GM19239 (cell line): ENCODE data around the gene AIG1.
A peak's percentile ranks its signal among the peaks of the same experiment; 100 is the strongest.
"Not testable (repeated sequence)": the region's sequence is repeated elsewhere in the genome, so short reads cannot be mapped to it uniquely, and the experiment has no call there.

Experiments used
- DNase-seq: peaks from one replicate; pipeline ENCODE4 v3.0.0; 2011; ENCODE audit warnings: low spot score; ENCODE audit not compliant: insufficient read length
- FAIRE-seq: peaks from 2 replicates; lab custom pipeline; 2011; peaks lifted over from hg19 to GRCh38; lab: Jason Lieb, UNC

AIG1 gene

DNA sequence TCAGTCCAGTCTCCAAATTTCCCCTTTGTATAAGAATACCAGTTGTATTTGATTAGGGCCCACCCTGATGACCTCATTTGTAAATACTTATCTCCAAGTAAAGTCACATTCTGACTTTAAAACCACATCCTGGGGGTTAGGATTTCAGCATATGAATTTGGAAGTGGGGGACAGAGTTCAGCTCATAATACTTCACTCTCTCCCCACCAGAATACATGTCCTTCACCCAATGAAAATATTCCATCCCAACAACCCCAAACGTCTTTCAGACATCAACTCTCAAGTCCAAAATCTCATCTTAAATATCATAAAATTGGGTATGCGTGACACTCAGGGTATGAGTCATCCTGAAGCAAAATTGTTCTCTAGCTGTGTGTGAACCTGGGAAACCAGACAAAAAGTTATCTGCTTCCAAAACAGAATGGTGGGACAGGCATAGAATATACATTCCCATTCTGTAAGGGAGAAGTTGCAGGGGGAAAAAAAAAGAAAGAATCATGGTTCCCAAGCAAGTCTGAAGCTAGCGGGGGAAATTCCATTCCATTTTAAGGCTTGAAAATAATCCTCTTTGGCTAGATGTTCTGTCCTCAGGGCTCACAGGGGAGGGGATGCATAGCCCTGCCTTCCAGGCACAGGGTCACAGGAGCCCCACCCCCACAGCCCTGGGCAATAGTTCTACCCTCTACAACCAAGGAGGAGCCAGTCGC lies 275.9 kb downstream of the AIG1 start:
- DNase-seq = no peak
- FAIRE-seq = no peak

DNA sequence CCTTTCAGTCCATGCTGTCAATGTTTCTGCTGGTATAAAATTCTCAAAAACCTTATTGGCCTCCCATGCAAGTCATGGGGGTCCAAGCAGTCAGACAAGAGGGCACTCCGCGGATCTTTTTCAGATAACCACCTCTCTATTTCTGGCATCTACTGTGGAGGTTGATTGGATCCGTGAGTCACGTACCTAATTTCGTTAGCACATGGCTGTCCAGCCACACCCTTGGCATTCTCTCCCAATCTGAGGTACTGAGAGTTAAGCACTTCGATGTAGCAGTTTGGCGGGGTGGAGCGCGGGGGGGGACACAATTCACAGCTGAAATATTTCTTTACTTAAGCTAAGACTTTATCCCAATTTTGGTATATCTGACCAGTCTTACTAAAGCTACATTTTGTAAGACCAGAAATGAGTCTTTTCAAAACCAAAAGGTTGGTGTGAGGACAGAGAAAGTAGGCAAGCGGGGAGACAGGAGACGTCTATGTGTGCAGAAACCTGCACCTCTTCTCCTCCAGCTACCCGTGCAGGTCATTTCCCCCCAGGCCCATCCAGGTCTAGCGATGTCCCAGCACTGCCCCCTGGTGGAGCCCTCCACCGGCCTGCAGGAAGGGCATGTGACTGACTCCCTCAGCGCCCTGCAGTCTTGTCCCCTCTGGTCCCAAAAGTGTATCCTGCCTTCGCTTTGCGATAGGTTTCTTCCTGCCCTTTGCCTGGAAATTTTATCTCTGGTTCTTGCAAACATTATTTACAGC lies 276.7 kb downstream of the AIG1 start:
- DNase-seq (no peak), FAIRE-seq (no peak)

DNA sequence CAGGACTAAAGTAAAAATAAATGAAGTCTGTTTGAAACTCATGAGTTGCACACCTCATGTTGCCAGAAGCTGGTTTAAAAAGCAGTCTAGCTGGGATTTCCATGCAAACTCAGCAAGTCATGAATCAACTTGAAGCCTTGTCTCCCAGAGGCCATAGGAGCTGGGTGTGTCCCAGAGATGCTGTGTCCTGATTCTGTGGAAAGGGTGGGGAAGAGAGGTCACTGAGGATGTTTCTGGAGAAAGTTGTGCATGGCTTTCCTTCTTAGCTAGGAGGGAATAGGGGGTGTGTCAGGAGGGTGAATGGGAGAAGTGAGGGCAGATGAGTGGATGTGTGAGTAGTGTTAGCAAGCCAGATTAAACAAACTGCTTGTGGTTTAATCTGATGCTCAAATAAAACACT lies 278.5 kb downstream of the AIG1 start:
- no peak for FAIRE-seq
- DNase-seq = no peak

DNA sequence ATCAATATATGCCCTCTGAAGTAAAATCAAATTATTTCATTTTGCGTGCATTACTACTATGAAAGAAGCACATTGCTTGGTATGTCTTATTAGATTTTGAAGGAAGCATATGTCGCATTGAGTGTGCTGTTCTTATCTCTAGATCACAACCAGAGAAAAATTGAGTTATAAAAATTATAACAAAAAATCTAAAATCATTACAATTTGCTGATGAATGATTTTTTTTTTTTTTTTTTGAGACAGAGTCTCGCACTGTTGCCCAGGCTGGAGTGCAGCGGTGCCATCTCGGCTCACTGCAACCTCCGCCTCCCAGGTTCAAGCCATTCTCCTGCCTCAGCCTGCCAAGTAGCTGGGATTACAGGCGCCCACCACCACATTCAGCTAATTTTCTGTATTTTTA lies 284.8 kb downstream of the AIG1 start:
- not testable (repeated sequence) for FAIRE-seq

DNA sequence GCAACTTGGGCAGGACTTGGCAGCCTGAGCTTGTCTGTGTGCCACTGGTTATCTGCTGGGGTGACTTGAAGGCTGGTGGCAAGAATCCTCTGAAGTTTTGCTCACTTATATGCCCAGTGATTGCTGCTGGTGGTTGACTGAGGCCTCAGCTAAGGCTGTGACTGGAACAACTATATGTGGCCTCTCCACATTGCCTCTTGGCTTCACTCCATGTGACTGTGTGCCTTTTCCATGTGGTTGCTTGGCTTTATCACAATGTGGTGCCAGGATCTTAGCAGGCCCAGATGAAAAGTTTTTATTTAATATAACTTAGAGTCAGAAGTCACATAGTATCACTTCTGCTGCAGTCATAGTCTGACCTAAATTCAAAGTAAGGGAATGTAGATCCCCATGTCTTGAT lies 285.3 kb downstream of the AIG1 start:
- DNase-seq (no peak), FAIRE-seq (no peak)

More for the DNA sequence above, 284.8 kb downstream of the AIG1 start:
- DNase-seq = not testable (repeated sequence)

DNA sequence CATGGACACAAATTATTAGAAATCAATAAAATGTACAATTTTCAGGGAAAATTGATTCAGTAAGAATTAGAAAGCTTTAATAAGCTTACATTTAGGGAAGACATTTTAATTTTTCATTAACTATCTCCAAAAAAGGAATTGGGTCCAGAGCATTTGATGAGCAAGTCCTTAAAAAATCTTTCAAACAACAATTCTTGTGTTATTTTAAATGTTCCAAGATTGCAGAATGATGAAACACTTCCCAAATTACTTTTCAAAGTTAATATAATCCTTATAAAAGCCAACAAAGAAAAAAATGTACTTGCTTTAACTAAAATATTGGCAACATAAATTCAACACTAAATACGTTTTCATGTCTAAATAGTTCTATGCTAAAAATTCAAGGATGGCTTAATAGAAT lies 287.8 kb downstream of the AIG1 start:
- no peak for DNase-seq
- FAIRE-seq = no peak

DNA sequence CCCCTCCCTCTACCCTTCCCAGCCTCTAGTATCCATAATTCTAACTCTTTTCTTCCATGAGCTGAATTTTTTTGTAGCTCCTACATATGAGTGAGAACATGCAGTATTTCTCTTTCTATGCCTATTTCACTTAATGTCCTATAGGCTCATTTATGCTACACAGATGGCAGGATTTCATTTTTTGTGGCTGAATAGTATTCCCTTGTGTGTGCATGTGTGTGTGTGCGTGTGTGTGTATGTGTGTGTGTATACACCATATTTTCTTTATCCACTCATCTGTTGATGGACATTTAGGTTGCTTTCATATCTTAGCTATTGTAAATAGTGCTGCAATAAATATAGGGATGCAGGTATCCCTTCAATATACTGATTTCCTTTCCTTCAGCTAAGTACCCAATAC lies 288.8 kb downstream of the AIG1 start:
- no peak for DNase-seq
- FAIRE-seq = no peak

DNA sequence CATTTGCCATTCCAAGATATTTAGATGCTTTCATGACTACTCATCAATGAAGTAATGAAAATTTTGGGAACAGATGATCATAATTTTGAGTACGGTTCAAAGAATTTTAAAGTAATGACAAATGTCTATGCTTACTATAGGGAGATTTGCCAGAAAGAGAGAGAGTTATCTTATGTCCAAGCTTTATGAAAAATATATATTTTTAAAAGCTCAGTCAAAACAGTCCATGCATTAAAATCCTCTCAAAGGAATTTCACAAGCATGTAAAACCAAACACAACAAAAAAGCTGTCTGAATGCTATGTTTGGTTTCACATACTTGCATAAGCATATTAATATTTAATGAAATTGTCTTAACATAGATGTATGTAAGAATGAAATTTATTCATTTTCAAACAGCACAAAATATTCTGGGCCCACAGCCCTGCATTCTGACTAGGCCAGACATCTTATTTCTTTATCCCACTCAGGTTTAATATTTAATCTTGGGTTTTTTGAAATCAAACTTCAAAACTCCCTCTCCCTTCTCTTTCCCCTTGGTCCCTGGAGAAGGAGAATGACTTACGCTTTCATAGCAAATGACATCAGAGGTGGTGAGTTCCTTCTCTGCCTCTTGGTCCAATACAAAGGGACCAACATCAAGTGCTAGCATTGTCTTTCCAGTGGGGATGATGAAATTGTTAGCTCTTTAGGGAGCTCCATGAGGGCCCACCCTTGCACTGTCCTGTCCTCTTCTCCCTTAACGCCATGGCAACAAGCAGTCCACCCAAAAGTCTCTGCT lies 295.6 kb downstream of the AIG1 start:
- no peak for DNase-seq
- FAIRE-seq = no peak

DNA sequence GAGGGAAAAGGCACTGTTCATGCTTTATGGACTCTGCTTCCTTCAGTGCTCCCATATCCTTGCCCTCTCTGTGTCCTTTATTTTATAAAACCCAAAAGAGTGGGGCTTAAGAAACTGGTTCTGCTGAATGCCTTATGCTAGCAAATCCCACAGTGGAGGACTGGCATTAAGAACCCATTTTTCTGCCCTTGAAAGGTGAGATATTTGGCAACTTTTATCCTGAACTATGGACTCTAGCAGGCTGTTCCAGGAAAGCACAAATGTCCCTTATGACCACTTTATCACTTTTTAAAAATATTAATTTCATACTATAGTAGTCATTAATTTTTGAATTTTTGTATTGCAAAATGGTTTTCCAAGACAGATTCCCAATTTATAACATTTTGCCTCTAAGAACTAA lies 296.5 kb downstream of the AIG1 start:
- DNase-seq = no peak

DNA sequence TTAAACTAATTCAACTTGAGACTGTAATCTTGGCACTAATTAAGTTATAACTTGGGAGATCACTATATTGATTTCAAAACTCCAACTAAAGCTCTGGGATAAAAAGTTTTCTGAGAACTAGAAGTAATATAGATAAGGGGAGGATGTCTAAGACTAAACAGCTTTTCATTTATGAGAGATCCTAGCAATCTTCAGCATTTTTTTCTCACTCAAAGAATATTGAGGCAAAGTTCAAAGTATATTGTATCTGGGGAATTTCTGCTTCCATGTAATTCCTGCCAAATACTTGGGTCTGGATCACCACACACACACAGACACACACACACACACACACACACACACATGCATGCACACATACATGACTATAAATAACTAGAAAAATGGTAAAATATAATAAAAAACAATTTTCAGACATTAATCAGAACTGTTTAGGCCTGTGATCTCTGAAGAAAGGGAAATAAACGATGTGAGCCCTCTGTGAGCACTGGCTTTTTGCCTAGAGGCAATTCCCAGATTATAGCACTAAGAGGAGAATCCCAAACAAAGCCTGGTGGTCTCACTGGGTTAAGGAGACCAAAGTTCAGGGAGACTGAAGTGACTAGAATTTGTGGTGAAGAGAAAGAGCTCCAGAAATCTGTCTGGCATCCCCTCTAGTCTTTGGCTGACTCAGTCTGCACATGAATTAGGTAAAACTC lies 297.0 kb downstream of the AIG1 start:
- FAIRE-seq (no peak), DNase-seq (no peak)

More for the DNA sequence above, 296.5 kb downstream of the AIG1 start:
- no peak for FAIRE-seq

DNA sequence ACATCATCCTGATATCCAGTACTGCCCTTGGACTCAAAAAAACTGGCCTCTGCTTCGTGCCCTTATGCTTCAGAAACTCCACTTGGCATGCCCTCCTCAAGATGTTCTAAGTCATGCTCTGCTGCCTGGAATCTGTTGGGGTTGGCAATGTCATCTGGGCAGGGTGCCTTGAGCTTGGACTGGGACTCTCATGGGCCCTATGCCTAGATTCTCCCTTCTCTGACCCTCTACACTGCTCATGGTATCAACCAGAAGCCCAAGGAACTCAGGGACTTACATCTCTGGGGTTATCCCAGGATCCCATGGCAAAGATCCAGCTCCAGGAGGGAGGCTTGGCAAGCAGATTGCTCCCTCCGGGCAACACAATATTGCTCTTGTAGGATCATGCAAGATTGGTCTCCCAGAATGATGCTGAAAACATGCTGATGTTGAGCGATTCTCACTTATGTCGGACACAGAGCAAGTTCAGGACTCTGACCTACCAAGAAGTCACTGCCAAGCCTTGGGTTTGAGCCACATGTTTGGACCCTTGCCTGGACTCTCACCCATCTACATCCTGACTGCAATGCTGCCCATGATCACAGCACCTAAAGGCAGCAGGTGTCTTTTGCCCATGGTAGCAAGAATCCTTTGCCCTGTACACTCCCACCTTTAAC lies 301.0 kb downstream of the AIG1 start:
- DNase-seq (no peak), FAIRE-seq (no peak)

DNA sequence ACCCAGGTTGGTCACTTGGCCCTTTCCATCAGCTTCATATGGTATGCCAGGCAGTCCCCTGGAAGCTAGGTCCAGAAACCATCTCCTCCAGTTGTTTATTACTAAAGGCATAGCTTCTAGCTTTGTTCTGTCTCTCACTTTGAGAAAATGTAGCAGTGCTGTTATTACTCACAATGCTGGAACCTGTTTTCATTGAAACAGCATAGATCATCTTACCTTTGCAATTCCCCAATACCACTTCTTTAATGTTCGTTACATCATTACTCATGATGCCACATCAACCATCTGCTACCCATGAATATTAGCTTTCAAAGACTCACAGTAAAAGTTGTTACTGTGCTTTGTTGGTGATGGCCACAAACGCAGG lies 301.5 kb downstream of the AIG1 start:
- FAIRE-seq (no peak), DNase-seq (no peak)

DNA sequence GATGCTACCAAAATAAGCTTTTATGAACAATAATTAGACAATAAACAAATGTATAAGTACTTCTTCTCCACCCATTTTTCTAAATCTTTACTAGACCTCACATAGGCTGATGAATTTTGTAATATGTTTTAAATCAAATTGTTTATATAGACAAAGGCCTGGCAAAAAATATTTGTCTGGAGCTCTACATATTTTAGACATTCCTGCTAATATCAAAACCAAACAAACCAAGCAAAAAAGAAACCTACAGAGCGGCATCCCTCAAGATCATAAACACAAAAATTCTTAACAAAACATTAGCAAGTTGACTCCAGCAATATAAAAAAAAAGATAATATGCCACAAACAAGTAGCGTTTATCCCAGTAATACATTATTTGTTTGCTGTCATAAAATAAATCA lies 302.6 kb downstream of the AIG1 start:
- FAIRE-seq (no peak), DNase-seq (no peak)

DNA sequence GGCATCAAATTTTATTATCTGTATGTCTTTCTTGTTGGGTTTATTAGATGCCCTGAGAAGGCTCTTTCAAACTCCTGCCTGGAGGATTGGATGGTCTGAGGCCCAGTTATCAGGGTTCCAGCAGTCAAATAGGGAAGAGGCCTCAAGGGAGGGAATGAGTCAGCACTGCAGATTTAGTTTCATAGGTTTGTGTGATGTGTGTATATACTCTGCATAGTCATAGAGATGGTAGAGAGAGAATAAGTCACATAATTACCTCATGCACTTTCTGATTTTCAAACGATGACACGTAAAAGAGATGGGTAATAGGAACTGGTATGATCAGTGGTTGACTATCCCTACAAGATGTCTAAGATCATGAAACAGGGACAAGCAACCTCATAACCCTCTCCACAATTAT lies 307.7 kb downstream of the AIG1 start:
- DNase-seq (no peak), FAIRE-seq (peak; percentile 76)

DNA sequence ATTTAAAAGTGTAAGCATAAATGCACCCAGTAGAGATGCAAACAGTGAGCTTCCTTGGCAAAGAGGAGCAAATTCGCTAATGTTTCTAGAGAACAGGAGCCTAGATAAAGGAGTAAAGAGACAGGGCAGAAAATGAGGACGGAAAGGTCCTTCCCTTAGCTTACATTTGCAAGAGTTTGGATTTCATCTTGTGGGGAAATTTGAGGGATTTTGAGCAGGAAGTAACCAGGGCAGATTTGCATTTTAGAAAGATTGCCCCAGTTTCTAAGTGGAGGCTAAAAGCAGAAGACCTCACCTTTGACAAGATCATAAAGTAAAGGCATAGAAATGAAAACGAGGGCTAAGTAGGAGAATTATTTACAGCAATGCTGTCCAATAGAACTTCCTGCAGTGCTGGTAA lies 309.3 kb downstream of the AIG1 start:
- DNase-seq (no peak), FAIRE-seq (no peak)

DNA sequence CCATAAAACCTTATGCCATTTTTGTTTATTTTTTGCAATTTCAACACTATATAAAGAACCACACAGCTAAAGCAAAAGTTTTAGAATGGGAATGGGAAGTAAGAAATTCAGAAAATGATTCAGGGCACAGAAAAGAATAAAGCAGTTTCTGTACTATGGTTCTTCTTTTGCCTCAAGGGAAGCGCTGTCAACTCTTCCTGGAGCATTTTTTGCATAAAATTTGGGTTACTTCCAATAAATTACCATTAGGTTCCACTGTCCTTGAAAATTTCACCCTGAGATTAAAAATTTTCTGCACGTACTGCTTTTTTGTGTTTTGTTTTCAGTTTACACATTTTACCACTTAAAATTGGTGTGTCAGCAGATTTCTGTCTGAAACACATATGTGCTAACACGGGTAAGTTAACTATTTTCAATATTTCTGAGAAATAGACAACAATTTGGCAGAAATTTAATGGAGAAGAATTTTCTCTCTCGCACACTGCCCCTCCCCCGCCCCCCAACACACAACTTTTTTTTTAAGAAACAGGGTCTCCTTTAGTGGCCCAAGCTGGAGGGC lies 310.2 kb downstream of the AIG1 start:
- no peak for DNase-seq
- no peak for FAIRE-seq

DNA sequence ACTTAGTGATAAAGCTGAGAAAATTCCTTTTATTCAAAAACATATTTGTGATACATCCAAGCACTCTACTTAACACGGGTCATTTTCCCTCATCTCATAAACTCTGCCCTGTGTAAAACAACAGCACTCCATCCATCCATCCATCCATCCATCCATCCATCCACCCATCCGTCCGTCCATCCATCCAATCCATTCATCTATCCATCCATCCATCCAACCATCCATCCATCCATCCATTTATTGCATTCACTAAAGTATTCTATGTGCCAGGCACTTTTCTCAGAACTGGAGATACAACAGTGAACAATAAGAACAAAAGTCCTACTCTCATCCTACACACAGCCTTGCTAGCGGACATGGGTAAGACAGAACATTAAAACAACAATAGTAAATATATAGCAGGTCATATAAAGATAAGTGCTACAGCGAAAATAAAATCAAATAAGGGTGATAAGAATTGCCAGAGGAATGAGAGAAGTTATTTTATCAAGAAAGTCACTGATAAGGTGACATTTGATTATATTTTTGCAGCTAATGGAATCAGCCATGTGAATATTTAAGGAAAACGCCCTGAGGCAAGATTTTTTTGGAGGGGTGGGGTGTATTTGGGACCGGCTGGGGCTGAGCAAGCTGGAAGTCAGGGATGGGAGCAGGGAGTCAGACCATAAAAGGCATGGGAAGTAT lies 311.7 kb downstream of the AIG1 start:
- FAIRE-seq (no peak), DNase-seq (no peak)

DNA sequence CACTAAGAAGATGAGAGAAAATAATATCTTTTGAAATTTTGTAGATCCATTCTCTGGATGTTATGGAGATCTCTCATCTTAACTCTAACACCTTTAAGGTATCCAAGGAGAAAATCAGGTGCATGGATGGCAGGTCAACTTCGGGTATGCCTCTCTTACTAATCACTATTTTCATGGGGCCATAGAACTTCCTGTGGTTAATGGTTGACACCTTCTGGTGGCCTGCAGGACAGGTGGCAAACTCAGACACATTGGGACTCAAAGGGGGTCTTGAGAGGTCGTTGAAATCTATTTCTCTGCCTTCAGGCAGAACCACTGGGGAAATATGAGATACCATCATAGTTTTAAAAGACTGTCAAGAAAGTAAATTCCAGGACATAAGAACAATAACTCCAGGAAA lies 313.3 kb downstream of the AIG1 start:
- no peak for DNase-seq
- FAIRE-seq = peak; percentile 14

DNA sequence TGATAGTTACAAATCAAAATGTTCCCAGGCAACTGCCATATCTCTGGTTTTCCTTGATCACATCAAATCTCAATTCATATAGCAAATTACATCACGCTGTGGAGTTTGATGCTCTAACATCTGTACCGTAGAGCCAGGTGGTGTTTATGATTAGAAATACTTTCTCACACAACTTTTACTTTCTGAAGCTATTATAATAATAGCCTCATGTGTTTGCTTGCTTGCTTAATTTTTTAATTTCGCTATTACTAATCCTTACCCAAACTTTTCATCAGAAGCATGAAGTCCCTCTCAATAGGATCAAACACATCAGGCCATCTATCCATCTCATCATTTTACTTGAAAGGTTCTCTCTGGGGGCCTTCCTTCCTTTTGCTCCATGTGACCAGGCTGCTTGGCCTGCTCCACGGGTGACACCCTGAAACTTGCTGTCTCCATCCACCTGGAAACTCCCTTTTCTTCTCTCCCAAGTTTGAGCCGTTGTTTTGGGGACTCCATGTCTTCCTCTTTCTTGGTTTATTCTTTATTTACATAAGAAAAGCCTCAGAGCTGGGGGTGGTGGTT lies 314.4 kb downstream of the AIG1 start:
- DNase-seq (no peak), FAIRE-seq (no peak)
